DMS79 treated with DMSO at 0.1 percent for 48 hours (cell line): ENCODE data around the gene LRRC10.
"Not testable (repeated sequence)": the region's sequence is repeated elsewhere in the genome, so short reads cannot be mapped to it uniquely, and the experiment has no call there.

Source experiments
- DNase-seq: peaks from one replicate; lab custom pipeline; 2025; lab: John Stamatoyannopoulos, UW

LRRC10 gene

GRCh38 chr12:69619050-69619449, 8.3 kb upstream of the LRRC10 start:
- DNase-seq: no peak

GRCh38 chr12:69616025-69616424, 5.3 kb upstream of the LRRC10 start:
- DNase-seq: no peak

GRCh38 chr12:69613351-69613750, 2.6 kb upstream of the LRRC10 start:
- no peak for DNase-seq

- no peak for DNase-seq
These were observed 581 bp downstream of the LRRC10 start for GRCh38 chr12:69610126-69610525.

GRCh38 chr12:69608114-69608513, 2.6 kb downstream of the LRRC10 start:
- DNase-seq: no peak

GRCh38 chr12:69604275-69604674, 6.4 kb downstream of the LRRC10 start:
- not testable (repeated sequence) for DNase-seq

- not testable (repeated sequence) for DNase-seq
These were observed 7.2 kb downstream of the LRRC10 start for GRCh38 chr12:69603556-69603955.

GRCh38 chr12:69602954-69603353, 7.8 kb downstream of the LRRC10 start:
- no peak for DNase-seq

- DNase-seq: no peak
These were observed 8.6 kb downstream of the LRRC10 start for GRCh38 chr12:69601962-69602685.

- DNase-seq: no peak
These were observed 9.9 kb downstream of the LRRC10 start for GRCh38 chr12:69600804-69601203.

GRCh38 chr12:69598174-69598753, 12.4 kb downstream of the LRRC10 start:
- no peak for DNase-seq

GRCh38 chr12:69595689-69596088, 15.0 kb downstream of the LRRC10 start:
- no peak for DNase-seq

- no peak for DNase-seq
These were observed 21.6 kb downstream of the LRRC10 start for GRCh38 chr12:69589082-69589481.

GRCh38 chr12:69588527-69588926, 22.2 kb downstream of the LRRC10 start:
- no peak for DNase-seq

GRCh38 chr12:69585189-69586062, 25.3 kb downstream of the LRRC10 start, which contains the start of gene CCT2:
Gene CCT2 (plus strand): TSS chr12:69585459. CDS start chr12:69585522, 63 bp downstream.
- DNase-seq: peak; percentile 52

- DNase-seq: no peak
These were observed 27.5 kb downstream of the LRRC10 start for GRCh38 chr12:69583203-69583602.

GRCh38 chr12:69580074-69580473, 30.6 kb downstream of the LRRC10 start:
- no peak for DNase-seq

- DNase-seq: no peak
These were observed 31.7 kb downstream of the LRRC10 start for GRCh38 chr12:69579029-69579428.

- no peak for DNase-seq
These were observed 32.4 kb downstream of the LRRC10 start for GRCh38 chr12:69578283-69578682.

- no peak for DNase-seq
These were observed 35.4 kb downstream of the LRRC10 start for GRCh38 chr12:69575346-69575745.

- DNase-seq: peak; percentile 6
These were observed 39.9 kb downstream of the LRRC10 start for GRCh38 chr12:69570545-69571399.

- no peak for DNase-seq
These were observed 40.6 kb downstream of the LRRC10 start for GRCh38 chr12:69570000-69570516.
